IPS-18c (cell line): ENCODE measurements around the gene EDEM1.

Source experiments
- H3K4me3 ChIP-seq: 2 replicates; pipeline ENCODE4 v1.7.0; 2013; ENCODE audit warnings: low read depth, mild to moderate bottlenecking, low read length, moderate library complexity; ENCODE audit not compliant: insufficient read depth
- H3K9me3 ChIP-seq: one replicate; pipeline ENCODE4 v1.6.1; 2013; ENCODE audit warnings: mild to moderate bottlenecking, low read length, moderate library complexity; ENCODE audit not compliant: control insufficient read depth, insufficient read depth

Gene EDEM1

GRCh38 chr3:5192571-5193365 is 5.3 kb downstream of the EDEM1 start:
- no peak overlapping the region for H3K4me3 ChIP-seq
- H3K9me3 ChIP-seq, result no peaks in the 10 kb centered on the region

DNA sequence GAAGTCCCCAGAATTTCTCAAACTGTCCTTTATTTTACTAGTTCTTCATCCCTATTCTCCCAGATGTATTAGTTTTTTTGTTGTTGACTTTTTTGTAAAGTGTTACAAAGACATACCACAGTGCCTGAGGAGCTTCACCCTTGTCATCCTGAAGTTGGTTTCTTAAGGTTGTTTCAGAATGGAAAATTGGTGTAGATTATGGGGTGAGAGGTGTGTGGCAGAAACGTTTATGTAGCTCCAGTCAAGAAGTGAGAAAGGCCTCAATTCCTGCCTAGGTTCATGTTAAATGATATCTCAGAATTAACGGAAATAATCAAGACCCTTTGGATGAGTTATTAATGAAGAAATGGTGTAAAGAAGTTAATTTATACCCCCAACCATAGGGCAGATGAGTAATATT is 6.8 kb downstream of the EDEM1 start:
- Histone ChIP-seq H3K9me3 (no peaks in the 10 kb centered on the region), H3K4me3 (no peak overlapping the region)

- H3K4me3 ChIP-seq, result no peak overlapping the region
- no peaks in the 10 kb centered on the region for H3K9me3 ChIP-seq
Observed at GRCh38 chr3:5194801-5195509, 7.4 kb downstream of the EDEM1 start.

DNA sequence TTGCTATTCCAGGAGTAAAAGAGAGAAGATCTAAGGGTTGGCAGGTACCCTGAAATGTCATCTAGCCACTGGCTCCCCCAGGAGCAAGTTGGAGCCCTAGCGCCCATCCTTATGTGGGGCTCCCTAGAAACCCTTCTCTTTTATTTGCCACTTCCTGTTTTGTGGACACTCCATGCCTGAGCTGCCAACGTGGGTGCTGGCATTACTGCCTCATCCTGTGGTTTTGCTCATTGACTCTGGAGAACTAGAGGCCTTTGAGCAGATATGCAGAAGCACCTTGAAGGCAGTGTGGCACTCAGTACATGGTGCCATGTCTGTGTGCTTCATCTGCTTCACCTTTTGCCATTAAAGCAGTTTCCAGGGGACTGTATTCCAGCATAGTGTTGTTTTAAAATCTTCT is 8.1 kb downstream of the EDEM1 start:
- no peaks in the 10 kb centered on the region for H3K9me3 ChIP-seq
- no peak overlapping the region for H3K4me3 ChIP-seq

DNA sequence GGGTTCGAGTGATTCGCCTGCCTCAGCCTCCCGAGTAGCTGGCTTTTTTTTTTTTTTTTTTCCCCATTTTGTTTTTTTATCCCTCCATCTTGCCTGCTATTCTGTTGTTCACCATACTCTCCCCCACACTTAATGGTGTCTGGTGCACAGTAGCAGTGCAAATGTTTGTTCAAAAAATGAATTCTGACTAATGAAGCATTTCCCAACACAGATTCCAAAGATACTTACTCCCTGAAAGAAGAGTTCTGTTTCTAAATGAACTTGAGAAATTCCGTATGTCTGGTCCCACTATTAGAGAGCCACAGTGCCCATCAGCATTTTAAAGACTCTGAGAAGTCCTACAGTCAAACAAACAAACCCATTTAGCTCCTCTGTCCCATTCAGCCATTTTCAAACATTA is 9.5 kb downstream of the EDEM1 start:
- Histone ChIP-seq H3K4me3 (no peak overlapping the region), H3K9me3 (no peaks in the 10 kb centered on the region)

GRCh38 chr3:5197470-5198312 is 10.2 kb downstream of the EDEM1 start:
- Histone ChIP-seq H3K9me3 (no peaks in the 10 kb centered on the region), H3K4me3 (no peak overlapping the region)

- H3K9me3 ChIP-seq, result no peaks in the 10 kb centered on the region
- H3K4me3 ChIP-seq, result no peak overlapping the region
Observed at GRCh38 chr3:5198313-5198677, 10.8 kb downstream of the EDEM1 start.

GRCh38 chr3:5198986-5199731 is 11.7 kb downstream of the EDEM1 start:
- H3K4me3 ChIP-seq, result no peak overlapping the region
- H3K9me3 ChIP-seq, result no peaks in the 10 kb centered on the region

DNA sequence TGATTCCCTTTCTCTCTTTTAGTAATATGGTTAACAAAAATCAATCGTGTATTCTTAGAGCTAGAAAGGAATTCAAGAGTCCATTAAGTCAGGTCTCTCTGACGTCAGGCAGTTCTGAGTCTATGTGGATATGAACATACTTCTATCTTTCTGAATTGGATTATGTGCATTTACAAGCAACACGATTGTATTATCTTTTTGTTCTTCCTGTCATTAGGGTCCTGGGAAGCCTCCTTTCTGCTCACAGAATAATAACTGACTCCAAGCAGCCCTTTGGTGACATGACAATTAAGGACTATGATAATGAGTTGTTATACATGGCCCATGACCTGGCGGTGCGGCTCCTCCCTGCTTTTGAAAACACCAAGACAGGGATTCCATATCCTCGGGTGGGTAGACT is 14.0 kb downstream of the EDEM1 start:
- H3K4me3 ChIP-seq, result no peak overlapping the region

GRCh38 chr3:5202222-5202621 is 14.7 kb downstream of the EDEM1 start:
- Histone ChIP-seq H3K4me3 (no peak overlapping the region), H3K9me3 (peaks cover 5% of the 10 kb centered on the region)

More for the DNA sequence above, 14.0 kb downstream of the EDEM1 start:
- H3K9me3 ChIP-seq, result peaks cover 5% of the 10 kb centered on the region

DNA sequence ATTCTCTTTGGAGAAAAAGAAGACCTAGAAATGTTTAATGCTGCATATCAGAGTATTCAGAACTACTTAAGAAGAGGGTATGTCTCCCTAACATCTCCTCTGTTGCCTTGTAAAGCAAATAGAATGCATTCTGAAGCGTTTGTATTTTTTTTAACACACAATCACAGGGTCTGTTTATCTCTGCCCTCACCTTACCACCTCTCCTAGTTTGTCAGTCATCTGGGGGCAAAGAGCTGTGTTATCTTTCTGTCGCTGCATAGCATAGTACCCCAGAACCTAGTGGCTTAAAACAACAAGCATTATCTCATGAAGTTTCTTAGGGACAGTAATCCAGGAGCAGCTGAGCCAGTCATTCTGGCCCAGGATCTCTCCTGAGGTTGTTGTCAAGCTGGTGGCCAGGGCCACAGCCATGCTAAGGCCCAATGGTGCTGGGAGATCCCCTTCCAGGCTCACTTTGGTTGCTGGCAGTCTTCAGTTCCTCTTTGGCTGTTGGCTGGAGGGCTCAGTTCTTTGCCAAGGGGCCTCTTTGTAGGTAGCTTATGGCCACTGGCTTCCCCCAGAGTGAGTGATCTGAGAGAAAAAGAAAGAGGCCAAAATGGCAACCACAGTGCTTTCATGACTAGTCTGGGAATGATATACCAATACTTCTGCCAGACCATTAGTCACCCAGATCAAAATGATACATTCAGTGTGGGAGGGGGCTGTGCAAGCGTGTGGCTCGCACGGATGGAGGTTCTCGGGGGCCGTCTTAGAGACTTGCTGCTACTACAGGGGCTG is 17.8 kb downstream of the EDEM1 start:
- no peak overlapping the region for H3K4me3 ChIP-seq

DNA sequence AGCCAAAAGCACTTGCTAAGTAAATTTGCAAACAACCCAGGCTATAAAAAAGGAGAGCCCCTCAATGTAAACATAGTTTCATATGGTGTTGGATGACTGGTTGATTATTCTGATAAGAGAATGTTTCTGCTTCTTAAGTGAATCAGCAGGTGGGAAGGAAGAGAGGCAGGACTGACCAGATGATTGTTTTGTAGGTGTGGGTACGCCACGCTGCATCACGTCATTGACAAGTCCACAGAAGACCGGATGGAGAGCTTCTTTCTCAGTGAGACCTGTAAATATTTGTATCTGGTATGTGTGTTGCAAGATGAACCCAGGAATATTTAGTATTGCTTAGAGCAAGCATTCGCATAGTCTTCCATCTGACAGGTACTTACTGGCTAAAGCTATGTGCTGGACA is 23.4 kb downstream of the EDEM1 start:
- H3K4me3 ChIP-seq, result no peak overlapping the region
- peaks cover 2% of the 10 kb centered on the region for H3K9me3 ChIP-seq

More for the DNA sequence above, 17.8 kb downstream of the EDEM1 start:
- peaks cover 5% of the 10 kb centered on the region for H3K9me3 ChIP-seq

GRCh38 chr3:5212628-5213573 is 25.4 kb downstream of the EDEM1 start:
- H3K9me3 ChIP-seq, result peaks cover 2% of the 10 kb centered on the region
- no peak overlapping the region for H3K4me3 ChIP-seq

DNA sequence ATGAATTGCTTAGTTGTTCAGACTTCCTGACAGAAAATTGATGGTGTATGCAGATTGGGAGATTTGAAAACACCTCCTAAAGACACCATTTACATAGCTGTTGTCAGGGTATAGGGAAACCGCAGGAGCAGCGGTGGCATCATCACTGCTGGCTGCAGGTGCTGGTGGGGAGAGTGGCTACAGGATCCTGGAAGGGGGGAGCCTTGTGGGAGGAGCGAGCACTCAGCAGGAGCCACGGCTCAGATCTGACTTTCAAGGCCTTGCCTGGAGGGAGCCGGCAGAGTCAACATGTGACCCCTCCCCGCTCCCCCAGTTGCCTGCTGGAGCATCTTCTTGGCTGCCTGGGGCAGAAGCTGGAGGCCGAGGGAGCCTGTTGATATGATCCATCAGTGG is 26.1 kb downstream of the EDEM1 start:
- Histone ChIP-seq H3K4me3 (no peak overlapping the region), H3K9me3 (peaks cover 2% of the 10 kb centered on the region)

DNA sequence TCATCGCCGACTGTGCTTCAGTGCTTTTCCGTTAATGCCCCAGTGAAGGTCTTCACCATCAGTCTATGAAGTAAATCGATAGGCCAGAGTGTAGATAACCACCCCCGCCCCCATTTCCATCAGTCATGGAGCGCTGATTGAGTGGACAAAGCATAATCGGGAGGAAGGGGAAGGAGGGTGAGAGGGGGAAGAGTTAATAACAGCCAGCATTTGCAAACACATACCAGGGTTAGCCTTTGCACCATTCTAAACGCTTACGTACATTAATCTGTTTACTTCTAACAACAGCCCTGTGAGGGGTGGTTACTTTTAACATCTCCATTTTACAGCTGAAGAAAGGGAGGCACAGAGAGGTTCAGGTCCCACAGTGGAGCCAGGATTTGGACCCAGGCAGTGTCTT is 26.8 kb downstream of the EDEM1 start:
- H3K4me3 ChIP-seq, result no peak overlapping the region
- H3K9me3 ChIP-seq, result peaks cover 2% of the 10 kb centered on the region
